Gastrocnemius medialis (tissue), 4 donors: ENCODE data around the gene MT1H. TPM values are rescaled to one million over a fixed set of nuclear protein-coding genes. Genes with fewer than 3 reads are reported as not detected.

Experiments used
- ATAC-seq, 2 donors: fragments of 150-250 bp; one replicate each; pipeline ENCODE4 v1.9.1; 2016
- DNase-seq, 2 donors: peaks; one replicate each; pipeline ENCODE4 v3.0.0-alpha.2; 2019
- H3K27ac ChIP-seq, 4 donors: fragments of 200-600 bp; sonication (generic); 1 replicate in 1 of 4; 2 replicates in 3 of 4; pipeline ENCODE4 v1.5.1; 2016 to 2018; ENCODE audit warnings: mild to moderate bottlenecking in 2 of 4, moderate library complexity in 1 of 4
- H3K27me3 ChIP-seq, 3 donors: fragments of 200-600 bp; sonication (generic) in 2 of 3; 1 replicate in 1 of 3; 2 replicates in 2 of 3; pipeline versions ENCODE4 v1.5.1 to v1.6.0; 2016 to 2019; ENCODE audit warnings: mild to moderate bottlenecking in 1 of 3, moderate library complexity in 1 of 3
- H3K36me3 ChIP-seq, 2 donors: fragments of 200-600 bp; sonication (generic) in 1 of 2; one replicate each; pipeline ENCODE4 v1.5.1; 2017 to 2018
- H3K4me1 ChIP-seq, 2 donors: fragments of 200-600 bp; sonication (generic) in 1 of 2; one replicate each; pipeline ENCODE4 v1.5.1; 2016 to 2017; ENCODE audit warnings: mild to moderate bottlenecking in 2 of 2
- H3K4me3 ChIP-seq, 4 donors: fragments of 200-600 bp; sonication (generic) in 3 of 4; 1 replicate in 1 of 4; 2 replicates in 3 of 4; pipeline ENCODE4 v1.5.1; 2016 to 2019; ENCODE audit warnings: mild to moderate bottlenecking in 2 of 4
- H3K9me3 ChIP-seq, 3 donors: fragments of 200-600 bp; sonication (generic) in 2 of 3; 1 replicate in 1 of 3; 2 replicates in 2 of 3; pipeline ENCODE4 v1.5.1; 2016 to 2019
- CTCF ChIP-seq, 5 experiments: fragments of 450-650 bp in 3 of 5; fragments of 200-600 bp in 2 of 5; sonication (generic) in 2 of 5; IDR thresholded peaks in 4 of 5; conservative IDR thresholded peaks in 1 of 5; 1 replicate in 4 of 5; 2 replicates in 1 of 5; pipeline ENCODE4 v1.5.1; 2016 to 2019; ENCODE audit warnings: antibody characterized with exemption in 5 of 5, mild to moderate bottlenecking in 3 of 5, moderate library complexity in 3 of 5
- POLR2A ChIP-seq, 2 donors: fragments of 450-650 bp; IDR thresholded peaks; one replicate each; pipeline ENCODE4 v1.6.1; 2017; ENCODE audit warnings: antibody characterized with exemption in 2 of 2, mild to moderate bottlenecking in 2 of 2, moderate library complexity in 2 of 2
- in situ Hi-C, 4 donors: fragments of 200-750 bp; cut with MboI; loops; one replicate each; pipeline versions ENCODE4 v1.15.0 to v1.8.0; 2017; ENCODE audit warnings: low sequenced_read_pairs in 4 of 4
- intact Hi-C: fragments of 100-400 bp; cut with DNase I; formaldehyde crosslinking; loops from one replicate; pipeline ENCODE4 v1.15.1; 2023; ENCODE audit warnings: low total_unique reads
- total RNA-seq, 4 donors: library from RNA; depleted of rRNA; stranded (reverse); fragments of >200 nt; gene quantifications; one replicate each; pipeline versions ENCODE4 v1.1.0 to v1.2.3, GENCODE V29; 2016

Gene MT1H
- total RNA-seq, 4 donors from 2014 or later = not detected

DNA sequence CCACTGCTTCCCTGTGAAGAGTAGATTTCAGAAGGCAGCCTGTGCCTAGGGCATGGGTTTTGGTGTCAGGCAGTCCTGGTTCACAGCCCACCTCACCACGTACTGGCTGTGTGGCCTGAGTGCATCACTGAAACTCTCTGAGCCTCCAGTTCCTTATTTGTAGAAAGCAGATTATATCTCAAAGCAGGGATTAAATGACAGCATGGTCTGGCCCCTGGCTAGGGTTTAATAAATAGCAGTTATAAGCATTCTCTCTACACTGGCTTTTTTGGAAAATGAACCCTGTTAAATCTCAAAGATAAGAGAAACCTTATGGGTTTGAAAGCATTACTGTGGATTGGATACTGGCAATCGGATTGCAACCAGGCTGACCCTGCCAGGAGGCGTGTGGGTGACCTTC, 40.1 kb upstream of the MT1H start:
- H3K36me3 ChIP-seq = no peaks in the 10 kb centered on the region
- TF ChIP-seq POLR2A (IDR thresholded peaks at IDR 0.05) (no peak), CTCF (IDR thresholded peaks at IDR 0.05 in 4 of 5, conservative IDR thresholded peaks at IDR 0.05 in 1 of 5) (no peak)
- no peaks in the 10 kb centered on the region for H3K27me3 ChIP-seq
- in situ Hi-C loops (no loop called here), intact Hi-C loops (no loop called here)
- peak overlapping the region; percentile 88 to 96 (median 92) for H3K27ac ChIP-seq
- no peak for ATAC-seq
- DNase-seq = no peak
- peaks cover 21 to 31% of the 10 kb centered on the region in 2 donors for H3K4me1 ChIP-seq
- no peak overlapping the region for H3K4me3 ChIP-seq
- no peaks in the 10 kb centered on the region for H3K9me3 ChIP-seq

DNA sequence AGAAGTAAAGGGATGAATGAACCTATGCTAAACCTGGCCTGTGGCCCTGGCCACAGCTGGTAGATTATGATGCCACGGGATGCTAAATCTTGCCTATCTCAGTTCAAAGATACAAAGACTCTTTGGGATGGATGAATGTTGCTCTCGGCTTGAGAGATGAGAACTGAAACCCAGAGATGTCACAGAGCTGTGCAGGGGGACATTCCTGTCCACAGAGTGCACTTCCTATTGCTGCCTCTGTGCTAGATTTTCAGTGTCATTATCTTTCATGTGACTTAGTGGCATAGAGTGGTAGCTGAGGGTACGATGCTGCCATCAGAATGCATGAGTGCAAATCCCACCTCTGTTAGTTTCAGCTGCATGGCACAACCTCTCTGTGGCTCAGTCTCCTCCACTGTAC, 39.5 kb upstream of the MT1H start:
- TF ChIP-seq POLR2A (IDR thresholded peaks at IDR 0.05) (no peak), CTCF (IDR thresholded peaks at IDR 0.05 in 4 of 5, conservative IDR thresholded peaks at IDR 0.05 in 1 of 5) (no peak)
- ATAC-seq = no peak
- in situ Hi-C loops = no loop called here

GRCh38 chr16:56631197-56631596, 38.4 kb upstream of the MT1H start:
- Histone ChIP-seq H3K27ac (peak overlapping the region; percentile 74 to 80 (median 76)), H3K4me3 (no peak overlapping the region), H3K27me3 (peaks cover 0 to 6% (median 0%) of the 10 kb centered on the region in 3 donors), H3K36me3 (no peaks in the 10 kb centered on the region), H3K4me1 (peaks cover 16 to 19% of the 10 kb centered on the region in 2 donors), H3K9me3 (no peaks in the 10 kb centered on the region)
- DNase-seq = no peak
- in situ Hi-C loops (no loop called here), intact Hi-C loops (loop anchor here (2.0 kb wide), 1 partner anchor 72 kb away; no protein-coding TSS in a partner anchor)
- TF ChIP-seq CTCF (IDR thresholded peaks at IDR 0.05 in 4 of 5, conservative IDR thresholded peaks at IDR 0.05 in 1 of 5) = no peak
- TF ChIP-seq POLR2A (IDR thresholded peaks at IDR 0.05) = no peak
- no peak for ATAC-seq

More for the DNA sequence above, 39.5 kb upstream of the MT1H start:
- H3K4me1 ChIP-seq = peaks cover 21 to 26% of the 10 kb centered on the region in 2 donors
- peaks cover 0 to under 1% (median 0%) of the 10 kb centered on the region in 3 donors for H3K27me3 ChIP-seq
- H3K27ac ChIP-seq = peak overlapping the region in 1 of 4 donors; percentile 88
- intact Hi-C loops = loop anchor here (2.0 kb wide), 1 partner anchor 73 kb away; no protein-coding TSS in a partner anchor
- H3K4me3 ChIP-seq = no peak overlapping the region
- H3K9me3 ChIP-seq = no peaks in the 10 kb centered on the region
- no peak for DNase-seq
- no peaks in the 10 kb centered on the region for H3K36me3 ChIP-seq

GRCh38 chr16:56631832-56632155, 37.8 kb upstream of the MT1H start:
- no peaks in the 10 kb centered on the region for H3K9me3 ChIP-seq
- DNase-seq (no peak), ATAC-seq (no peak)
- peak overlapping the region; percentile 55 to 61 (median 60) for H3K4me3 ChIP-seq
- H3K36me3 ChIP-seq = no peaks in the 10 kb centered on the region
- in situ Hi-C loops = no loop called here
- intact Hi-C loops = loop anchor here (2.0 kb wide), 1 partner anchor 71 kb away; no protein-coding TSS in a partner anchor
- peaks cover 0 to 6% (median 0%) of the 10 kb centered on the region in 3 donors for H3K27me3 ChIP-seq
- H3K4me1 ChIP-seq = peaks cover 10 to 13% of the 10 kb centered on the region in 2 donors
- TF ChIP-seq POLR2A (IDR thresholded peaks at IDR 0.05) (no peak), CTCF (IDR thresholded peaks at IDR 0.05 in 4 of 5, conservative IDR thresholded peaks at IDR 0.05 in 1 of 5) (no peak)
- H3K27ac ChIP-seq = peak overlapping the region; percentile 74 to 80 (median 76)
